GM10847 (cell line): ENCODE results near the gene GAK.

Experiments
- POLR2A ChIP-seq: IDR thresholded peaks from 2 replicates; pipeline ENCODE4 v1.6.1; 2011; ENCODE audit not compliant: insufficient read length; ENCODE audit errors: extremely low read depth

GAK gene

DNA sequence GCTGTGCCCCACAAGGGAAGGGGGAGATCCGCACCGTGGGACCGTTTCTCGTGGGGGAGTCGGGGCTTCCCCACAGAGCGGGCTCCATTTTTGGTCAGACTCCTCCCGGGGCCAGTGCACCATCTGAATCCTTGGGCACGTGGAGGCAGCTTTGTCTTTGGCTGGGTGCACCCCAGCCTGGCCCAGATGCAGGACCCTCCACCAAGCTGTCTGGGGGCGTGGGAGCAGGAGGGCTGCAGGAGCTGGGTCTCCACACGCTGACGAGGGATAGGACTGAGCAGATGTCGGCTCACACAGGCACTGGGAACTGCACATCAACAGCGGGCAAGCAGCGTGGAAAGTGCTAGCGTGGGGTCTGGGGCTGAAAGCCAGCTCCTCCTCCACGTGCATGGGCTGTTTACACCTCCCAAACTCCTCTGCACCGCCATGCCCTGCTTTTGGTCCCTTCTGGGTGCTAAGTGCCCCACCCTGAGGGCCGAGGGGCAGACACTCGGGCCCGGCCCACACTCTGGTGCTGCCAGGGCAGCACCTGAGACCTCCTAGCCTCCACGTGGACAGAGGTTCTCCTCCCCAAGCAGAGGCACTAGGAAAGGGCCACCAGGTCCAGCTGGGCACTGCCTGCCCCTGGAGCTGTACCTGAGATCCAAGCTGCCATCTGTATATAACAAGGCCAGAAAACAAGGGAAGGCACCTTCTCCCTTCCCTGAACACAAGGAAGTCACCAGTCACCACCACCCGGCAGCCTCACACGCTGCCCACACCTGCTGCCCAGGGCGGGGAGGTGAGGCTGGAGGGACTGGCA lies 27.4 kb upstream of the GAK start:
- no peak for TF ChIP-seq POLR2A

DNA sequence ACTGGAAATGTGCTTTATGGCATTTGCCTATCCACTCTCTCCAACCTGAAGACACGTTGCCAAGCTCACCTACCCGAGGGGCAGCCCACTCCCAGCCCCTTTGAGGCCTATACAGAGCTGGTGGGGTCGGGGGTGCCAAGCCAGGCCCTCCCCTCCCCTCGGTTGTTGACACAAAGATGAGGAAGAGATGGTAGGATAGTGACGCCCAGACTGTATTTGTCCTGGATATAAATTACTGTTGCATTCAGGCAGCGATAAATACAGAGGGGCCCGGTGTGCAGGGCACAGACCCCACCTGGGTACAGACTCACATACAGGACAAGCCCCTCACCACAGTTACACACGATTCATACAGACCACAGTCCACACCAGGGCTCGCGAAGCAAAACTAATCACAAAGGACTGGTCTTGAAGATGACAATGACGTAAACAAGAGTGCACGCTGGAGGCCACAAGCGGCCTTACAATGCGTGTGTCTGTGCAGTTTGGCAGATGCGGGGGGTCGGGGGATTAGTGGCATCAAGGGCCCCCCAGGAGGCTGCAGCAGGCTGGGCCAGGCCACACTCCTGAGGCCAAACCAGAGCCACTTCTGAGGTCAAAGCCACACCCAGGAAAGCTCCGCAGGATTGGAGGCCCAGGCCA lies 26.7 kb upstream of the GAK start:
- TF ChIP-seq POLR2A = no peak

DNA sequence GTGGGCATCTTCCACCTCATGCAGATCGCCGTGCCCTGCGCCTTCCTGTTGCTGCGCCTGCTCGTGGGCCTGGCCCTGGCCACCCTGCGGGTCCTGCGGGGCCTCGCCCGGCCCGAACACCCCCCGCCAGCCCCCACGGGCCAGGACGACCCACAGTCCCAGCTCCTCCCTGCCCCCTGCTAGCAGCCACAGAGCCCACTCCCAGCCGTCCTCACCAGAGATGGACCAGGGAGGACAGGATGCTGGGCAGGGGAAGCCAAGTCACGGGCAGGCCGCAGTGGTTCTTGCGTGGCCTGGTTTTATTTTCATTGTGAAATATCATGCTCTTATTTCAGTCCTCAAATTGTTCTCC lies 26.2 kb upstream of the GAK start:
- no peak for TF ChIP-seq POLR2A

DNA sequence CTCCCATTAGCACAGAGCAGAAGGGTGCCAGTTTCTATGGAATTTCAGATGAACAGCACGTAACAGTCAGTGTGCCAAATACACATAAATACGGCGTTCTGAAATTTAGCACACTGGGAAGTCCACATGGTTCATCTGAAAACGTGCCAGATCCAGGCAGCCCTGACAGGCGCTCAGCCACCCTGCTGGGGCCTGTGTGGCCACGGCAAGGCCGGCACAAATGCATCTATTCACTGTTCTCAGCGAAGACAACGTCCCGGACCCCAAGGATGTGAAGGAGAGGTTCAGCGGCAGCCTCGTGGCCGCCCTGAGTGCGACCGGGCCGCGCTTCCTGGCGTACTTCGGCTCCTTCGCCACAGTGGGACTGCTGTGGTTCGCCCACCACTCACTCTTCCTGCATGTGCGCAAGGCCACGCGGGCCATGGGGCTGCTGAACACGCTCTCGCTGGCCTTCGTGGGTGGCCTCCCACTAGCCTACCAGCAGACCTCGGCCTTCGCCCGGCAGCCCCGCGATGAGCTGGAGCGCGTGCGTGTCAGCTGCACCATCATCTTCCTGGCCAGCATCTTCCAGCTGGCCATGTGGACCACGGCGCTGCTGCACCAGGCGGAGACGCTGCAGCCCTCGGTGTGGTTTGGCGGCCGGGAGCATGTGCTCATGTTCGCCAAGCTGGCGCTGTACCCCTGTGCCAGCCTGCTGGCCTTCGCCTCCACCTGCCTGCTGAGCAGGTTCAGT lies 25.6 kb upstream of the GAK start:
- TF ChIP-seq POLR2A = no peak

DNA sequence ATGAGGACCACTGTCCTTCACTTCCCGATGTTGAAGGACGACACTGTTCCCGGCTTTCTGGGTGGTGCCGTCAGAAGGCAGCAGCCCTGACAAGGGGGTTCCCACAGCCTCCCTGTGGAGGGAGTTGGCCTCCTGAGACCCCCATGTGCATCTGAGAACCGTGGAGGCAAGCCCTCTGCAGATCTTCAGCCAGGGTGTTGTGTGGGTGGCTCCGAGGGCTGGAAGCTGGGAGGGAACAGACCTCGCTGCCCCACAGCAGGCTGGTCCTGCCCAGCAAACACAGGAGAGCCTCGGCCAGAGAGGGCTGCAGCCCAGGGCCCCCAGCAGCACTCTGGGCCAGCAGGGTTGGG lies 25.1 kb upstream of the GAK start:
- TF ChIP-seq POLR2A = no peak

DNA sequence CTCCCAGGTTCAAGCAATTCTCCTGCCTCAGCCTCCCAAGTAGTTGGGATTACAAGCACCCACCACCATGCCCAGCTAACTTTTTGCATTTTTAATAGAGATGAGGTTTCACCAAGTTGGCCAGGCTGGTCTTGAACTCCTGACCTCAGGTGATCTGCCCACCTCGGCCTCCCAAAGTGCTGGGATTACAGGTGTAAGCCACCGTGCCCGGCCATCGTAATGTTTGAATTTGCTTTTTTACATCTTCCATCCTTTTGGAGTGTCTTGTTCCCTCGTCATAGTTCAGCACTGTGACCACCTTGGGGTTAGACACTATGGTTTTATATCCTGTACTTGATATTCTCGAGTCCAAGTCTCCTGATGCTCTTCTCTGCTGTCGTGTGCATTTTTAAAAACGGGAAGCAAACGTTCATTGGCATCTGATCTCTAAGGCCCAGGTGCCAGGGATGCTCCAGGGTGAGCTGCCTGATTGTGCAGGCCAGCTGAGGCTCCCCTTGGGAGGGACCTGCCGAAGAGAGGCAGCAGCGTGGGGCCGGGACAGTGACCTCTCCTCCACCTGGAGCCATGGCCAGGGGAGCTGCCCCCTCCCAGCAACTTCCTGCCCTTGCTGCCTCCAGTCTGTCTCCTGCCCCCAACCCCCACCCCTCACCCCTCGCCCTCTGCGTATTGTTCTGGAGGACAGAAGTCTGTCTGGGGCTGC lies 24.6 kb upstream of the GAK start:
- no peak for TF ChIP-seq POLR2A

DNA sequence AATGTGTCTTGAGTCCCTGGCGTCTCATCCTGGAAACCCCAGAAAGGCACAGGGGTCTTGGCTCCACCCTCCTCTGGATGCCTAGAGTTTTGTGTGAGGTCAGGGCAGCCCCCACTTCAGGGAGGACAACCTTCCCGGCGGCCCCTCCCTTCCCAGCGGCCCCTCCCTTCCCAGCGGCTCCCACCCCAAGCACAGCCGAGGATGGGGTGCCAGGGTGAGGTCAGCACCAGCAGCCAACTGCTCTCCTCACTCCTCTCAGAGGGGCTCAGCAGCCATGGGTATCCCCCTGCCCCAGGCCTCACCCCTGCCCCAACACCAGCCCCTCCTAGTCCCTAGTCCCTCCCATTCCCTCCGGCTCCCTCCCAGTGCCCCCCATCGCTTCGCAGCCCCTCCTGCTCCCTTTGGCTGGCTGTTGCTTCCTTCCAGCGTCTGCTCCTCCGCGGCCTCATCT lies 23.8 kb upstream of the GAK start:
- no peak for TF ChIP-seq POLR2A

DNA sequence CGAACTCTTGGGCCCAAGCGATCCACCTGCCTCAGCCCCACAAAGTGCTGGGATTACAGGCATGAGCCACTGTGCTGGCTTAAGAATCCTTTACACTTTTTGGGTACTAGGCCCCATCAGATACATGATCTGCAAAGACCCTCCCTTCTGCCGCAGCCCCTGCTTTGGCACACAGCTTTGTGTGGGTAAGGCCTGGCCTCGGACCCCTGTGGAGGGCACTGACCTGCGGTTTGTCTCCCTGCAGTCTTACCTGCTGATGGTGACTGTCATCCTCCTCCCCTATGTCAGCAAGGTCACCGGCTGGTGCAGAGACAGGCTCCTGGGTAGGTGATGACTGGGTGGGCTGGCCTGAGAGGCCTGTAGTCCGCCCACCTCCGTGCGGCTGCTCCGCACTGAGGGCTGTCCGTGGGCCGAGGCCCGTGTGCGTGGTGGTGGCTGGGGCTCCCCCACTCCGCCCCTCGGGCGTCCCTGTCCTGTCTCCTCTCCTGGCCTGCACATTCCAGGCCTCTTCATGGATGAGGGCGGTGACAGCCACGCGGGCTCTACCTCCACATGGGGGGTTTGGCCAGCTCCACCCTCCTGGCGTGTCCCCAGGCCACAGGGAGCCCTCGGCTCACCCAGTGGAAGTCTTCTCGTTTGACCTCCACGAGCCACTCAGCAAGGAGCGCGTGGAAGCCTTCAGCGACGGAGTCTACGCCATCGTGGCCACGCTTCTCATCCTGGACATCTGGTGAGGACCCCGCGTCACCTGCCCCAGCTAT lies 23.2 kb upstream of the GAK start:
- no peak for TF ChIP-seq POLR2A

DNA sequence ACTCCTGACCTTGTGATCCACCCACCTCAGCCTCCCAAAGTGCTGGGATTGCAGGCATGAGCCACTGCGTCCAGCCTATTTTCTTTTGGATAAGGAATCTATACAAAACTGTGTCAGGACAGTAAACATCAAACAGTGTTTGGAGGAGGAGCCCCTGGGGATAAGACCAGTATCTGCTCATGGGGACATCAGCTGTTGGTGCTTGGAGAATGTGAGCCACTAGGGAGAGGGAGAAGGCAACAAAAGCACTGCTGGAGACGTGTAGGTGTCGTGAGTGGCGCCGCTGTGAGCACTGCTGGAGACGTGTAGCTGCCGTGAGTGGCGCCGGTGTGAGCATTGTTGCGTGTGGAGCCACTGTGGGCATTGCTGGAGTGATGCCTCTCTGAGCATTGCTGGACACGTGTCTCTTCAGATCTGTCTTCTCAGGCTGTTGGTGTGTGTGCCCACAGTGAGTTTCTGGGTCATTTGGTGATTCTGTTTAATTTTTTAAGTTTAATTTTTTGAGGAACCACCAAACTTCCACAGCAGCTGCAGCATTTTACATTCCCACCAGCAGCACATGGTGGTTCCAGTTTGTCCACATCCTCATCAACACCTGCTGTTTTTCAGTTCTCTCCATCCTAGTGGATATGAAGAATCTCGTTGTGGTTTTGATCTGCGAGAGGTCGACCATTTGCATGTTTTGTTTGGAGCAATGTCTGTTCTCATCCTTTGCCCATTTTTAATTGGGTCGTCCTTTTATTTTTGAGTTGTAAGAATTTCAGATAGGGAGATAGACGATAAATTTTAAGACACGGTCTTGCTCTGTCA lies 22.3 kb upstream of the GAK start:
- TF ChIP-seq POLR2A = no peak

DNA sequence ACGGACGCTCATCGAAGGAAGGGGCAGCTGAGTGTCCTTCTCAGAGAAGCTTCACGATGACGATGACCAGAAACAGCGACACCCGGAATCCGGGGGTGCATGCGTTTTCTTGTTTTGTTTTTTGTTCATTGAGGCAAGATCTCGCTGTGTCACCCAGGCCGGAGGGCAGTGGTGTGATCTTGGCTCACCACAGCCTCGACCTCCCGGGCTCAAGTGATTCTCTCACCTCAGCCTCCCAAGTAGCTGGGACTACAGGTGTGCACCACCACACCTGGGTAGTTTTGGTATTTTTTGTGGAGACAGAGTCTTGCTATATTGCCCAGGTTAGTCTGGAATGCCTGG lies 21.4 kb upstream of the GAK start:
- TF ChIP-seq POLR2A = no peak

DNA sequence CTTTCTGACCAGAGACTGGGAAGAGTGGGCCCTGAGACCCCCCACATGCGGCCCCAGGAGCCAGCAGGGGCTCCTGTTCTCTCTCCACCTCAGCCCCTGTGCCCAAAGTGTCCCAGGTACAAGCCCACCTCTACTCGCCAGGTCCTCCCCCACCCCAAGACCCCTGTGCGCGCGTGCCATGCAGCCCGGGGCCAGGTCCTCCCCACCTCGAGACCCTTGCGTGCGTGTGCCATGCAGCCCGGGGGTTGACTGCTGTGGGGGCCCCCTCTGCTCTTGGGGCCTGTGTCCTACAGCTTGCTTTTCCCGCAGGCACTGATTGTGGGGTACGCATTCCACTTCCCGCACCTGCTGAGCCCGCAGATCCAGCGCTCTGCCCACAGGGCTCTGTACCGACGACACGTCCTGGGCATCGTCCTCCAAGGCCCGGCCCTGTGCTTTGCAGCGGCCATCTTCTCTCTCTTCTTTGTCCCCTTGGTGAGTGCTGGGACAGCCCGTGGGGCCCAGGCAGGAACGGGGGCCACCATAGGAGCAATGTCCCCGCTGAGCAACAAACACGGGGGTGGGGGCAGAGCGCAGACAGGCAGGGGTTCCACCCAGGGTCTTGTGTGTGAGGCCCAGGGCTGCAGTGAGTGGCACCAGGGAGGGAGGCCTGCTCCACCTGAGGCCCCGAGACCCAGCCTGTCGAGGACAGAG lies 20.9 kb upstream of the GAK start:
- no peak for TF ChIP-seq POLR2A

DNA sequence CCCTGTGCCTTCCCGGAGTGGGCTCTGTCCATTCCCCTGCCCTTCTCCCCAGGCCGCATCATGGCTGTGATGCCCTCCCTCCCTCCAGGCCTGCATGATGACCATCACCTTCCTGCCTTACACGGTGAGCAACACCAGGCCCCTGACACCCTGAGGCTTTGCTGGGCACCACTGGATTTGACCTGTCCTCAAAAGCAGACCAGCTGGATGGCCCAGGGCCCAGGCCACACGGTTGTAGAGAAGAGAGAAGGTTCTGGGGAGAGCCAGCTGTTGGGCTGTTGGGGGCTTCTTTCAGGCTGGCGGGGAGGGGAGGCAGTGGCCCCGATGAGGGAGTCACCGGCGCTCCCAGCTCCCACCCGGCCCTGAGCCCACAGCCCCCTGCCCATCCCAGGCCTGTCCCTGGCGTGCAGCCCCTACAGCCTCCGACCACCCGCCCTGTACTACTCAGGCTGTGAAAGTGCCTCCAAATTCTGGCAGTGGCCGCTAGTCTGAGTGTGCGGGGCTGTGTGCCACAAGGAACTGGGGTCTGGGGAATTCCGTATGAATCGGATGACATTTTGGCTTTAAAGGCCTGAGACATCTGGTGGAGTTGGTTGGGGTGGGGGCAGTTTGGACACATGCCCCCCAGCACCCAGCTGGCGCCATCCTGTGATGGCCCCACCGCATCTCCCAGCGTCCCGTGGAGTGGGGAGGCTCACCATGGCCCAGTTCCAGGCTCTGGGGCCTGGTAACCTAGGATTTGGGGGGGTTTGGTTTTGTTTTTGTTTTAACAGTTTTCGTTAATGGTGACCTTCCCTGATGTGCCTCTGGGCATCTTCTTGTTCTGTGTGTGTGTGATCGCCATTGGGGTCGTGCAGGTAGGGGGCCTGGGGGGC lies 19.7 kb upstream of the GAK start:
- TF ChIP-seq POLR2A = no peak

DNA sequence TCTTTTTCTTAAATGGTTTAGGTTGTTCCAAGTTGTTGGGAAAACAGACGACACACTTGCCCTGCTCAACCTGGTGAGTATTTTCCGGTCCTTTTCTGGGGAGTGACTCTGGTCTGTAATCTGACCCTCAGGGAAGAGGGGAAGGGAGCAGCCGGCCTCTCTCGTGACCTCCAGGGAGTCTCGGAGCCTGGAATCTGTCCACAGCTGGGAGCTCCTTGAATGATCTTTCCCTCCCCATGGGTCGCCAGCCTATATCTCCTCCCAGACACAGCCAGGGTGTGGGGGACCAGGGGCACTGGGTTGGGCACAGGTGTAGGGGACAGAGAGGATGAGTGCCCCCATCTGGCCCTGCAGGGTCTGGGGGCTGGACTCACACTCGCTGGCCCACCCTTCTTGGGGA lies 19.1 kb upstream of the GAK start:
- no peak for TF ChIP-seq POLR2A
